ENCODE results near the gene OPN3. TPM values are rescaled to one million over a fixed set of nuclear protein-coding genes. Genes with fewer than 3 reads are reported as not detected.

The OPN3 gene
- total and polyA plus RNA-seq, 9 of the 15 experiments (the other 6 are each of a cell fraction or from before 2014, with no cell fraction given), result 4.2 to 34.6 (median 17.0) TPM

GRCh38 chr1:241688940-241689368 lies 48.8 kb upstream of the OPN3 start (continued):
- TF ChIP-seq SMARCA4 (IDR thresholded peaks at IDR 0.05) (0 out of 2 replicates have a peak, but pooled peaks have one; percentile 11), ZNF507 (tag; conservative IDR thresholded peaks at IDR 0.05) (no peak), ZNF212 (CRISPR knock-in tag; IDR thresholded peaks at IDR 0.05) (no peak), ZNF384 (IDR thresholded peaks at IDR 0.05; ENCODE audit: low read depth, low read length) (peak; percentile 35; the same call in 1 of the 2 replicates), ZNF449 (CRISPR knock-in tag; IDR thresholded peaks at IDR 0.05) (no peak), PHF20 (IDR thresholded peaks at IDR 0.05; ENCODE audit: partially characterized antibody) (no peak), SOX6 (IDR thresholded peaks at IDR 0.05) (0 out of 2 replicates have a peak, but pooled peaks have one; percentile 11), DPF2 (IDR thresholded peaks at IDR 0.05) (peak; percentile 47), PHF21A (IDR thresholded peaks at IDR 0.05; ENCODE audit: borderline replicate concordance, low read depth) (no peak), CBFA2T2 (conservative IDR thresholded peaks at IDR 0.05) (no peak), ARID1B (IDR thresholded peaks at IDR 0.05) (peak; percentile 35; the same call in 1 of the 2 replicates), SMC3 (conservative IDR thresholded peaks at IDR 0.05; ENCODE audit: insufficient read depth, low read depth, low read length) (no peak), ATF6 (CRISPR knock-in tag; IDR thresholded peaks at IDR 0.05) (0 out of 2 replicates have a peak, but pooled peaks have one; percentile 36), EP300 (IDR thresholded peaks at IDR 0.05; ENCODE audit: low read length) (peak; percentile 25; the same call in 1 of the 2 replicates), ILK (tag; IDR thresholded peaks at IDR 0.05; ENCODE audit: borderline replicate concordance, low read depth) (no peak)
